HG03521 (cell line): Measurements from ENCODE around the gene LARP4B.

Experiments used
- ATAC-seq: cut with Tn5 transposase; IDR thresholded peaks from one replicate; pipeline ENCODE4 v1.9.1; 2021; ENCODE audit warnings: mild to moderate bottlenecking, moderate library complexity; ENCODE audit not compliant: unreplicated experiment

LARP4B gene

DNA sequence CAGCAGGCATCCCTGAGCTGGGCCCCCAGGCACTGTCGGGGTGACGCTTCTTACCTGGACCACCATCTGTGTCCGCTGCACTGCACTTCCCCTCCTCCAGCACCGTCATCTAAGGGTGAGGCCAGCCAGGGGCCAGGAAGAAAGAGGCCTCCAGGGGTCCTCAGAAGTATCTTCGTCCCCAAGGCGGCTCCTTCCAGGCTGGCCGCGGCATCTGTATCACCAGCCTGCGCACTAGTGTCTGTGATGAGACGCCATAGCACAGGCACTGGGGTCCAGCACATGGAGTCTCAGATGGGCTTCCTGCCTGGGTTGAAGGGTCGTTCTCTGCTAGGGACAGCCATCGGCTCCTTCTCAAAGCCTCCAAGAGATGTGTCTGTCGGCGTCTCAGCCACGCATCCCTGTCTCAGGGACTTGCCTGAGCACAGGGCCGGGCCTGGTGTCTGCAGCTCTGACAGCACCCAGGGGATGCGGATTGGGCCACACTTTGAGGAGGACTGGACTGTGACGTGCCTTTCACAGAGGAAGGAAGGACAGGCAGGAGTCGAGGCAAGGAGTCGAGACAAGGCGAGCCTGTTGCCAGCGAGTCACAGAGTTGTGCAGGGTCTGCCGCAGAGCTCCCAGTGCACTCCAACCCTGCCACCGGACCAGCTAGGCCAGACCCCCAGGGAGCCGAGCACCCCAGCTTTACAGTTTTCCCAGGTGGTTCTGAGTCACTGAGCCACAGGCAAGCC lies 140.5 kb downstream of the LARP4B start:
- ATAC-seq, result no peak

DNA sequence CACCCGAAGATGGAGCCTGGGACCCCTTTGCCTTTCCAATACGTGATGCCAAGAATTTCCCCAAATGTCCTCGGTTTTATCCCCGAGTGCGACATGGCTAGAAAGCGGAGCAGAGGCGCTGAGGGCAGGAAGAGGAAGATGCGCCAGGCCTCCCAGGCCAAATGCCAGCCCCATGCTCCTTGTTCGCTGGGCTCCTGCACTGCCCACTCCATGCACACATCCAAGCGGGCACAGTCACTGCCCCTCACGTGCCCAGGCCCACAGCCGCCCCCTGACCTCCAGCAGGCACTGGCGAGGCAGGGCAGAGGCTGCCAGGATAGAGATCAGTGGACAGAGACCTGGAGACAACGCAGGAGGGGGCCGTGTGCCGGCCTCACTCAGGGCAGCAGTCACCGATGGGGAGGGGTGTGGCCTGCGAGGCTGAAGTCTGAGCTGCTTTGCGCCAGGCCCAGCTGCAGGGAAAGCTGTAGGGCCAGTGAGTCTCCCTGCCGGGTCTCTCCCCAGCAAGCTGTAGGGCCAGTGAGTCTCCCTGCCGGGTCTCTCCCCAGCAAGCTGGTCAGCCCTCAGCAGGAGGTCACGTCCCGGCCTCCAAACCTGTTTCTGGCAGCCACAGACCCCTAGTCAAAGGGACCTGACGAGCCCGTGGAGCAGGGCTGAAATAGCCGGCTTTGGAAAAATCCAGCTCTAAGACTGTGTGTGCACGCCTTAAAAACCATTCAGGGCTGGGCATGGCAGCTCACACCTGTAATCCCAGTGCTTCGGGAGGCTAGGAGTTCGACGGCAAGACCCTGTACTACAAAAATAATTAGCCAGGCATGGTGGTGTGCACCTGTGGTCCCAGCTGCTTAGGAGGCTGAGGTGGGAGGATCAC lies 141.4 kb downstream of the LARP4B start:
- ATAC-seq, result no peak

DNA sequence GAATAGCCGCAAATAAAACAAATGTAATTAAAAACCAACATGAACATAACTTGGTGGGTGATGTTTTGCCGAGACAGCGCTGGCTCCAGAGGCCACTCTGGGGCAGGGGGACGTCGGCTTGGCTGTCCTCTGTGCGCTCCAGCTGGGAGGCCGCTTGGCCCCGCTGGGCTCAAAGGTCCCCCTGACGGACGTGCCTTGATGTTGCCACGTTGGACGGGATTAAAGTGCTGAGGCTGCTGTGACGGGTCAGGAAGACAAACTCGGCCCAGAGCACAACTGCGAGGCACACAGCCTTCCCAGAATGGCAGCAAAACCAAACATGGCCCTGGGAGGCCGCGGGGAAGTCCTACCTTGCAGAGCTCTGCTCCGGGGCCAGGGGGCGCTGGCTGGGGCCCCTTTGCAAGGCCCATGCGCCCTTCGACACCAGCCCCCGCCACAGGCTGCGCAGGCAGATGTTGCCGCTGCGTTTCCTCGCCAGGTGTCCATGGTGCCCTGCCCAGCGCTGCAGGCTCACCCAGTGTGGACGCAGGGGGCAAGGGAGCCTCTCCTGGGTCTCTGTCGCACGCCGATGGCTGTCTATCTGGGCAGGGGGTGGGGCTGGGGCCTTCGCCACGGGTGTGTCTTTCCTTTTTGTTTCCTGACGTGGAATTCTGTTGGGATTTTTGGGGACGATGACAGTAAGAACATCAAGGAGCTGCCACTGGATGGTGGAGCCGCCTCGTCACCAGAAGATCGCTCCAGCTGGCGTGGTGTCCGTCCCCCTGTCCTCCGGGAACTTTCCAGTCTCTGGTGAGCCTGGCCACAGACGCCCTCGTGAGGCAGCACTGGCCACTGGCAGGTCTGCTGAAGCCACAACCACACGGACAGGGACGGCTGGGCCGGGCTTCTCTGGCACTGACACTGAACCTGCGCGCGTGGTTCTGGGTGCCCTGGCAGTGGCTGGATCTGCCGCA lies 142.4 kb downstream of the LARP4B start:
- no peak for ATAC-seq

DNA sequence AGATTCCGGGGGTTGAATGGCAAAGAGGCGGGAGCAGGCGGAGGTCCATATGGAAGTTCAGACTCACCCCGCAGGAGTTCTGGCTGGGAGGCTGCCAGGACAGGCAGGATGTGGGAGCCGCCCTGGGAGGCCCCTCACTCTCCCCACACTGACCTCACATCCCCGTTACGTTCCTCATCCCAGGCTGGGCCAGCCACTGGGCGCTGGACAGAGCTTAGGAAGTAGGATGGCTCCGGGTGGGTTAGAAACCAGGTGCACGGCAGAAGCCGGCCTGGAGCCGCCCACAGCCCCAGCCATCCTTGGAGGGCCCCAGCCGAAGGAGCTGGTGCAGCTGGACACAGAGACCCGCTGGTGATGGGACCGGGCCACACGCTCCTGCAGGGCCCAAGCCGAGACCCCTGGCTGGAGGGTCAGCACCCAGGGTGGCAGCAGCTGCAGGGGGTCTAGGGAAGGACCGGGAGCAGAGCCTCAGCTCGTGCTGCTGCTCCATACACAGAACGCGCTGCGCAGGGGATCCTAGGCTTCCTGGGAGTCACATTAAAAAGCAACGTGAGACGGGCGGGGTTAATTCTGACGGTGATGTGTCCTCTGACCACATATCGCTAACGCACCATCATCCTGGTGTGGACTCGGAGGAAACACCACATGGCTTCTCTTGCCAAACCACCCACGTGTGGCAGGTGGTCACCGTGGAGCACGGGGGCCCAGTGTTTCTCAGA lies 143.4 kb downstream of the LARP4B start:
- no peak for ATAC-seq

DNA sequence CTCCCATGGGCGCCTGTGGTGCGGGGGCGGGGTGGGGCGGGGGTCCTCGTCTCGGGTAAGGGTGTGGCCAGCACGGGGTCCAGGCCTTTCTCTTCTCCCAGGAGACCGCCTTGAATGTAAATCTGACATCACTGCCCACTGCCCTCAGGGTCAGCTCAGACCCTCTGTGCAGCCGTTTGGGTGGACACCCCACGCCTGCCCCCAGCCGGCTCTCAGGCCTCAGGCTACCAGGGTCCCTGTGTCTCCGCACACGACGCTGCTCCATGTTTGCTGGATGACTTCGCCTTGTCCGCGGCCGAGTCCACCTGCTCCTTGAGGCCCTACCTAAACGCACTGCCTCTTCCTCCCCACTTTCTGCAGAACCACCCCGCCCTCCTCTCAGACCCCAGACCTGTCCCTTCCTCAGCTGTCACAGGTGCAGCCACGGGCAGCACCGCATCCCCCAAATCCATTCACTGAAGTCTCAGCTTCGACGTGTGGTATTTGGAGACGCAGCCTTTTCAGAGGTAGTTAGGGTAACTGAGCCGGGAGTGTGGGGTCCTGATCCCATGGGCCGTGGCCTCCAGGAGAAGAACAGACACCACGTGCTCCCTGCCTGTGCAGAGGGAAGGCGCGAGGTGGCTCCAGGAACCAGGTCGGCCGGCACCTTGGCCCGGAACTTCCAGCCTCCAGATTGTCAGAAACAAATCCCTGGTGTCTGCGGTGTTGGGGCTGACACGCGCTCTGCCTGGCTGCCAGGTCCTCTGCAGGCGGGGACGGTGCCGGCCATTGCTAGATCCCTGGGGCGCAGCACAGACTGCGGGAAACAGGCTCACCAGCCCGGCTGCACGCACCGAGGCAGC lies 144.7 kb downstream of the LARP4B start:
- ATAC-seq, result no peak

DNA sequence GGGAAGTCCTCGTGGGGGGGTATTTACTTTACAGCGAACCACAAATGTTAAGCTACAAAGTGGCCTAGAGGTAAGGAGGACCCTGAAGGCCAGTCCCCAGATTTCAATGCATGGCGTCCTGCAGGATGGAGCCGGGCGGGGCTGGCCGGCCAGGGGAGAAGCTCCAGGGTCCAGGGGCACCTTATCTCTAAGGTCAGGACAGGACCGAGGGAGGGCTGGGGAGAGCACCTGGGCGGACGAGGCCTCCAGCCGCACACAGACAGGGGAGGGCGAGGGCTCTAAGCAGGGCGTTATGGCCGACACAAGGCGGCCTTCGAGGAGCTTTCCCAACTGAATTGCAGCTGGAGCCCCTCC lies 145.7 kb downstream of the LARP4B start:
- ATAC-seq, result no peak

DNA sequence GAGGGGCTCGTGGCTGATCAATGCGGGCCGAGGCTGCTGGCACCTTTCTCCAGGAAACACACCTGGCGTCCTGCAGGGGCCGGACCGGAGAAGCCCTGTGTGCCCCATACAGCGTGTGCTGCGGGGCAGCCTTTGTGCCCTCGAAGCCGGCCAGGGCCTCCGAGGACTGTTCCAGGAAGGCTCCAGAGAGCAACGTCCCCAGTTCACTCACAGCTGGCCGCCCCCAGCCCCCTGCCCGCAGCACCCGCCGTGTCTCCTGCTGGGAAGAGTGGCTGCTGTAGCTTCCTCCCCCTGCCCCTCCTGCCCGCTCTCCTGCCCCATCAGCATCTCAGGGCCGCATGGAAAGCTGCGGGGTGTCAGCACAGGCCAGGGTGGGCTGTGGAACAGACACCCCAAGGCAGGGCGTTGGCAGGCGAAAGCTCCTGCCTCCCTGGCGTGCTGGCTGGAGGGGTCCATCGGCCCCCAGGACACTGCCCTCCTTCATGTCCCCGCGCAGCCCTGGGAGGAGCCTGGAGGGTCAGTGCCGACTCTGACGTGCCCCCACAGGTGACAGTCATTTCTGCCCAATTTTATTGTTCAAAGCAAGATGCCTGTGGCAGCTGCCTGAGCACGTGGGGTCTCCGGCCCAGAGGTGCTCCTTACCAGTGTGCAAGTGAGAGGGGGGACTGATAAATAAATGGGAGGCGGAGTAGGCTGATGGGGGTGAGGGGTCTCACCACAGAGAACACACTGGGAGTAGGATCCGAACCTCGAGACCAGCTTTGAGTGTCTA lies 146.2 kb downstream of the LARP4B start:
- no peak for ATAC-seq

DNA sequence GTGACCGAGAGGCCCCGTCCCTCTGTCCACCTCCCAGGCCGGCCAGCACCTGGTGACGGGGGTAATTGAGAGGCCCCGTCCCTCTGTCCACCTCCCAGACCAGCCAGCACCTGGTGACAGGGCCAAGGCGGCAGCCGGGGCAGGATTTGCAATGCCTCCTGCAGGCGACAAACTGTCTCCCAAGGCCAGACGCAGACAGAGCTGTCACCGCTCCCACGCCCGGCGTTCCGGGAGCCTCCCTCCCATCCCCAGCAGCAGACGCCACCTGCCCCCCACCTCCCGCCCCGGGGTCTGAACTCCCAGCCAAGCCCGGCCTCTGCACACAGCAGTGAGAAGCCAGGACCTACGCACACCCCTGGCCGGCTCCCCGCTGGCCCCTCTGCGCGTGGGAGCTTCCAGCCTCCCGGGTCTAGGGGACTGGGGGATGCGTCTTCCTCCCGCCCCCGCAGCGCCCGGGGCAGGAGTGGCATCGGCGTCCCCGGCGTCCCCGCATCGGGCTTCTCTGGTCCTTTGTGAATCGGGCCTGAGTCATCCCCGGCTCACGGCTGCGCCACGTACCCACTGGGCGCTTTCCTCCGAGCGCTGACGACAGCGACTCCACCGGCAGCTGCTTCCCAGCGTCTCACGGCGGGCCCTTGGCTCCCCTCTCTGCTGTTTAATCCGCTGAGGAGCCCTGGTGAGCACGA lies 147.0 kb downstream of the LARP4B start:
- ATAC-seq, result no peak

DNA sequence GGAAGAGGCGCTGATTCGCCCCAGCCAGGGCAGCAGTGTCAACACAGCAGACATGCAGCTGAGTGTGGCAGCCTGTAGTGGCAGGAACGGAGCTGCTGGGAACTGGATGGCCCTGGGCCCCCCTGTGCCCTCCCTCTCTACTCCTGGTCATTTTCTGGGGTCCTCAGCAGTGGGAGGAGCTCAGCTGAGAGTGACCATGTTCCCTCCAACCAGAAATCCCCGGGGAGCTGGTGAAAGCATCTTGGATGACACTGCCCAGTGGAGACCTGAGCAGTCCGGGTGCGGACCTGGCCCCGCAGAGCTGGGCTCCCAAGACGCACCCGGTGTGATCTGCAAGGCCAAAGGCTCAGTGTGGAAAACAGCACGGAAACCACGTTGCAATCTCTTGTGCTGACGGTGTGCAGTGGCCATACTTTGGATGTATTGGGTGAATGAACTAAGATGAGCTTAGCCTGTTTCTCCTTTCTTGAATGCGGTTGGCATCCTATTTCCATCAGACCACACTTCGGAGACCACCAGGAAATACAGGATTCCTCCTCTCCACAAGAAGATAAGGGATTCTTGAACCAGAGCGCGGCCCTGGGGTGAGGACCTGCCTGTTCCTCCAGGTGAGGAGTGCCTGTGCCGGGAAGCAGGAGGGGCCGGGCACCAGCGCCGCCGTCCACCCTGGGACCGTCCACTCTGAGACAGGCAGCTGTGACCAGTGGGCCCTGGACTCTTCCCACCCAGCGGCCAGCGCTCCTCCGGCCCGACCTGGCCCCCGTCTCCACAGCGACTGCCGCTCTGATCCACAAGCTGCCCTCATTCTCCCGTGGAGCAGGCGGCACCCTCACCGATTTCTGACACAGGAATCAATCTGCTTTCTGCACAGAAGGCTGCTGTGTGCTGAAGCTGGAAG lies 148.5 kb downstream of the LARP4B start:
- no peak for ATAC-seq

DNA sequence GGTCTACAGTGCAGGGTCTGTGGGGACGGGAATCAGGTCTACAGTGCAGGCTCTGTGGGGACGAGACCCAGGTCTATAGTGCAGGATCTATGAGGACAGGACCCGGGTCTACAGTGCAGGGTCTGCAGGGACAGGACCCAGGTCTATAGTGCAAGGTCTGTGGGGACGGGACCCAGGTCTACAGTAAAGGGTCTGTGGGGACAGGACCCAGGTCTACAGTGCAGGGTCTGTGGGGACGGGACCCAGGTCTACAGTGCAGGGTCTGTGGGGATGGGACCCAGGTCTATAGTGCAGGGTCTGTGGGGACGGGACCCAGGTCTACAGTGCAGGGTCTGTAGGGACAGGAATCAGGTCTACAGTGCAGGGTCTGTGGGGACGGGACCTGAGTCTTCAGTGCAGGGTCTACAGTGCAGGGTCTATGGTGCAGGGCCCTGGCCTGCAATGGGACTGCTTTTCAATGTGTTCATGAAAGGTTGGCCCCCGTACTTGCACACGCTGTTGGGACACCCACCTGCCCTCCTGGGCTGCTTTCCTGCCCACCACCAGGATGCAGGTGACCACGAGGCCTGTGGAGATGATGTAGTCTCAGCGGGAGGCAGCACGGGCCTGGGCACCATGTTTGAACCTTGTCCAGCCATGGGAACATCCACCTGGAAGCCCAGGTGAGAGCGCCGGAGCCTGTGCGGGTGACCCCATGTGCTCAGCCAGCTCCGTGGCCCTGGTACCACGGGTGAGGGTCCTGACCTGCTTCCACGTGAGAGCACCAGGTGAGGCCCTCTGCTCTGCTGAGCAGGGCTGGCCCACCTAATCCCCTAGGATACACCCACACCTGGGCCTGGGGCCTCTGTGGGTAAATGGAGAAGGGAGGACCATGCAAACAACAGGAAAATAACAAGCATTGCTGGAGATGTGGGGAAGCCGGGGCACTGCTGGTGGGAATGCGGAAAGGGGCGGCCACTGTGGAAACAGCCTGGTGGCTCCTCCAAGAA lies 150.7 kb downstream of the LARP4B start:
- no peak for ATAC-seq

DNA sequence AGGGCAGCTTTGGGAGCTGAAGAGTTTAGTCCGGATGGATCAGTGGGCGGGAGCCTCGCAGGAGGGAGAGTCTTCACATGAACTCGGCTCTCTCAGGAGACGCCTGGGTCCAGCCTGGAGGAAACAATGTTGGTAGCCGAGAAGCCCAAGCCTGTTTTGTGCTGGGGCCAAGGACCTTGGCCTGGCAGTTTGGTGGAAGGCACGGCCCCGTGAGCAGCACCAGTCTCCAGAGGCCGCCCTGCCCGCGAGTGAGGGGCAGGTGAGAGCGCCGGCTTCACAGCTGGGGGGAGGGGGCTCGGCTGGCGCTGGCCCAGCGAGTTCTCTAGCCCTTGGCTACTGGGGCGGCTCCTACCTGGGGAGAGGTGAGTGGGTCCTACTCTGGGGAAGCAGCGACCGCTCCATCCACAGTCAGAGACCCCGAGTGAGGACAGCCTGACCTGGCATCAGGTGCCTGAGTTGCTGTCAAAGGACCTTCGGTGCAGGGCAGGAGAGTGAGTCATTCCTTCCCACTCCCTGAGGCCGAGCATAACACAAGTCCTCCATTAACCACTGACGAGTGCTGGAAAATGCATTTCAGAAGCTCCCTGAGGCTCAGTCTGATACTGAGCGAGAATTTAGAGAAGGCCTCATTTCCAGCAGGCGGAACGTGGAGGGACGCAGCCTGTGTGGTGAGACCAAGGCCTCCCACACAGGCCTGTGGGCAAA lies 152.7 kb downstream of the LARP4B start:
- ATAC-seq, result no peak

DNA sequence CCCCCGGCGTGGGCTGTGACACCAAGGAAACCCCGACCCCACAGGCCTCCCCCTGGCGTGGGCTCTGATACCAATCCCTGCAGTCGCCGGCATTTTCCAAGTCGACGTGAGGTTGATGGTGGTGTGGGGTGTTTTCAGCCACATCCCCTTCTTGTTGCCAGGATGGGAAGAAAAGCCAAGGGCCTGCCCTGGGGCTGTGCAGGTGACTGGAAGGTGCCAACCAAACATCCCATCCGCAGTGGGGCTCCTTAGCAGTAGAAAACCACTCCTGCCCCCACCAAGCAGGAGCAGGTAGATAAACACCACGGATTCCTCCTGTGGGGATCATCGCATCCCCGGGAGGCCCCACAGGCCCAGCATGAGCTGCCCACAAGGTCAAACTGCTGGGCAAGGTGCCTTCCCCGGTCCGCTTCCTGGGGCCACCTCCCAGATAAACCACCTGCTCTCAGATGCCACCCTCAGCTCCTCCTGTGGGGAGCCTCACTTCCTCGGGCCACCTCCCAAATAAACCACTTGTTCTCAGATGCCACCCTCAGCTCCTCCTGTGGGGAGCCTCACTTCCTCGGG lies 153.5 kb downstream of the LARP4B start:
- ATAC-seq, result no peak

DNA sequence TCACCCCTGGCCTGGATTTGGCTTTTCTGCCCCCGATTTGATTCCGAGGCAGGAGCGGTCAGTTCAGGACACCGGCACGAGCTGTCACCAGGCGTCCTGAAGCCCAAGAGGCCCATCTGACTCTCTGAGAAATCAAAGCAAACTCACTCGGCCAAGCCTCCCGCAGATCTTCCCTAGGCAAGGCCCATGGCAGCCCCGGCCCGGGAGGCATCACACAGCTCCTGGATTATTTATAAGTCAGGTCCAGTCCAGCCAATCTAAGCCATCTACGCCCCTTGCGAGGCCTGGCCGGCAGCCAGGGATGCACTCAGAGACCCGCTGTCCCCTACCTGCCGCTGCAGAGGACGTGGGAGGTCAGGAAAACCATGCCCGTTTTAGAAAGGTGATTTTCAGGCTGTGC lies 154.7 kb downstream of the LARP4B start:
- no peak for ATAC-seq

DNA sequence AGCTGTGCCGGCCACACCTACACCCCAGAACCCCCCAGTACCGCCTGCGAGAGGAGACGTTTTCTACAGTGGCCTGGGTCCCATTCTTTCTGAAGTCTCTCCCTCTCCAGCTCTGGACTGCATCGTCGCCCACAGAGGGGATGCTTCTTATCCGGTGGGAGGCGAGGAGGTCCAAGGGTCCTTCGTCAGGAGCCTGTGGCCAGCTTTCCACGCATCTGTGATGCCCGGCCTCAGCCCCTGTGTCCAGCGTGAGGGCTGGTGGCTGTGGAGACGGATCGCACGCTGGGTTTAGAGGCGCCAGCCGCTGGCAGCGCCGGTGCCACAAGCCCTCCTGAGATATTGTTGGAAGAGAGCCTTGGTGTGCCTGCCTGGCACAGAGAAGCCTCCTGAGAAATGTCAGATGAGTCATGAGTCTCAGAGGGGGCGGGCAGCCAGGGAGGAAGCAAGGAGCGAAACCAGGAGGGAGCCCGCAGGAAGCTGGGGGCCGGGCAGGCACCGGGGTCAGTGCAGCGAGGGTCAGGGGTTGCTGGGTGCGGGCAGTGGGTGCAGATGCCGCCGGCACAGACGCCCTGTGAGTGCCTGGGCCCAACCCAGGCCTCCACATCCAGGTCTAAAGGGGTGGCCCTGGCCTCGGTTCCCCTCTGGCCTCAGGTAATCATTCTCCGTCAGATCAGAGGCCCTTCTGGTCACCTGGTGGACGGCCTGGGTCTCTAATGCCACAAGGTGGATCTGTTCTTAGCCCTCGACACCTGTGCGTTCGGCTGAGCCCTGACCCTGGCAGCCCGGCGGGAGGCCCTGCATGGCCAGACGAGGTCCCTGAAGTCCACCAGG lies 156.0 kb downstream of the LARP4B start:
- no peak for ATAC-seq
